Activated T-helper 1 cell treated with anti-CD3 and anti-CD28 coated beads, Interleukin-12 subunit alpha, Interleukin-12 subunit beta, Interleukin-2, Interleukin-4 antibody, amounts not matched to agents 30 ng/mL and 10 ng/mL and 1 ng/mL, durations not matched to agents 14 hours and 24 hours and 36 hours (primary cell): ENCODE results near the gene ANKRD12. TPM values are rescaled to one million over a fixed set of nuclear protein-coding genes. Genes with fewer than 3 reads are reported as not detected.

Experiments used
- DNase-seq: peaks from one replicate; pipeline ENCODE4 v3.0.0; 2021; ENCODE audit warnings: low spot score
- H3K27ac Mint-ChIP-seq: one replicate; pipeline ENCODE4 v1.8.0; 2021; ENCODE audit warnings: mild to moderate bottlenecking, mixed read lengths
- H3K27me3 Mint-ChIP-seq: one replicate; pipeline ENCODE4 v1.8.0; 2022; ENCODE audit warnings: mild to moderate bottlenecking, moderate library complexity, mixed read lengths; ENCODE audit not compliant: insufficient read depth
- H3K36me3 Mint-ChIP-seq: one replicate; pipeline ENCODE4 v1.8.0; 2021; ENCODE audit warnings: low read depth, mixed read lengths
- H3K4me1 Mint-ChIP-seq: one replicate; pipeline ENCODE4 v1.8.0; 2021; ENCODE audit warnings: low read depth, mixed read lengths
- H3K4me3 Mint-ChIP-seq: one replicate; pipeline ENCODE4 v1.8.0; 2021; ENCODE audit warnings: mild to moderate bottlenecking, moderate library complexity, mixed read lengths
- H3K9me3 Mint-ChIP-seq: one replicate; pipeline ENCODE4 v1.8.0; 2021; ENCODE audit warnings: mixed read lengths
- intact Hi-C: fragments of 100-400 bp; cut with micrococcal nuclease; formaldehyde crosslinking; loops from one replicate; pipeline ENCODE4 v1.15.1; 2024
- total RNA-seq: library from RNA; stranded (reverse); gene quantifications from 2 replicates; pipeline ENCODE4 v1.2.3, GENCODE V29; 2022

Gene ANKRD12
- total RNA-seq, 1 donor from 2014 or later: 61.3 TPM

GRCh38 chr18:9097349-9097748 is 39.2 kb upstream of the ANKRD12 start:
- Mint-ChIP-seq H3K4me3 (peak overlapping the region; percentile 67), H3K27me3 (no peaks in the 10 kb centered on the region), H3K4me1 (peaks cover 68% of the 10 kb centered on the region), H3K27ac (peak overlapping the region; percentile 97), H3K9me3 (no peaks in the 10 kb centered on the region), H3K36me3 (peaks cover 7% of the 10 kb centered on the region)
- intact Hi-C loops: no loop called here
- DNase-seq: no peak

- no peaks in the 10 kb centered on the region for H3K27me3 Mint-ChIP-seq
- peaks cover 60% of the 10 kb centered on the region for H3K4me1 Mint-ChIP-seq
- peaks cover 34% of the 10 kb centered on the region for H3K36me3 Mint-ChIP-seq
- peak overlapping the region; percentile 73 for H3K27ac Mint-ChIP-seq
- no peaks in the 10 kb centered on the region for H3K9me3 Mint-ChIP-seq
- intact Hi-C loops: loop anchor here (1.0 to 5.0 kb wide), 2 partner anchors 9 to 812 kb away; partner anchors contain the start of gene VAPA
- no peak for DNase-seq
- peak overlapping the region; percentile 48 for H3K4me3 Mint-ChIP-seq
Measured at GRCh38 chr18:9100796-9101195, 35.8 kb upstream of the ANKRD12 start.

- H3K27me3 Mint-ChIP-seq: no peaks in the 10 kb centered on the region
- H3K27ac Mint-ChIP-seq: peak overlapping the region; percentile 98
- H3K4me1 Mint-ChIP-seq: peaks cover 63% of the 10 kb centered on the region
- H3K36me3 Mint-ChIP-seq: peaks cover 43% of the 10 kb centered on the region
- DNase-seq: no peak
- no peaks in the 10 kb centered on the region for H3K9me3 Mint-ChIP-seq
- H3K4me3 Mint-ChIP-seq: peak overlapping the region; percentile 95
- intact Hi-C loops: loop anchor here (1.0 to 5.0 kb wide), 7 partner anchors 8 to 810 kb away; partner anchors contain the start of genes ANKRD12 and VAPA
Measured at GRCh38 chr18:9101730-9102507, 34.7 kb upstream of the ANKRD12 start.

GRCh38 chr18:9102508-9103375 is 33.8 kb upstream of the ANKRD12 start, which contains the start of gene NDUFV2:
Gene NDUFV2 (plus strand): TSS chr18:9102699. CDS start chr18:9102744, 45 bp downstream.
- Mint-ChIP-seq H3K36me3 (peaks cover 47% of the 10 kb centered on the region), H3K4me1 (peaks cover 63% of the 10 kb centered on the region), H3K27me3 (no peaks in the 10 kb centered on the region), H3K4me3 (peak within 1 kb of the TSS; percentile 95), H3K9me3 (no peaks in the 10 kb centered on the region), H3K27ac (peak within 1 kb of the TSS; percentile 98)
- DNase-seq: peak; percentile 98
- intact Hi-C loops: loop anchor here (1.0 to 5.0 kb wide), 6 partner anchors 8 to 810 kb away; partner anchors contain the start of genes ANKRD12 and VAPA

- Mint-ChIP-seq H3K36me3 (peaks cover 50% of the 10 kb centered on the region), H3K4me1 (peaks cover 67% of the 10 kb centered on the region), H3K27me3 (no peaks in the 10 kb centered on the region), H3K4me3 (peak overlapping the region; percentile 95), H3K27ac (peak overlapping the region; percentile 98), H3K9me3 (no peaks in the 10 kb centered on the region)
- intact Hi-C loops: loop anchor here (5.0 kb wide), 1 partner anchor 809 kb away; the partner anchor contains the start of gene VAPA
- no peak for DNase-seq
Measured at GRCh38 chr18:9103376-9103873, 33.2 kb upstream of the ANKRD12 start.

GRCh38 chr18:9104244-9104901 is 32.2 kb upstream of the ANKRD12 start:
- Mint-ChIP-seq H3K27ac (peak overlapping the region; percentile 98), H3K36me3 (peaks cover 52% of the 10 kb centered on the region), H3K27me3 (no peaks in the 10 kb centered on the region), H3K9me3 (no peaks in the 10 kb centered on the region), H3K4me3 (peak overlapping the region; percentile 95), H3K4me1 (peaks cover 75% of the 10 kb centered on the region)
- intact Hi-C loops: loop anchor here (5.0 kb wide), 1 partner anchor 808 kb away; the partner anchor contains the start of gene VAPA
- no peak for DNase-seq

- Mint-ChIP-seq H3K27me3 (no peaks in the 10 kb centered on the region), H3K27ac (peak overlapping the region; percentile 98), H3K4me1 (peaks cover 80% of the 10 kb centered on the region), H3K36me3 (peaks cover 57% of the 10 kb centered on the region), H3K9me3 (no peaks in the 10 kb centered on the region), H3K4me3 (peak overlapping the region; percentile 95)
- intact Hi-C loops: no loop called here
- no peak for DNase-seq
Measured at GRCh38 chr18:9105420-9105819, 31.2 kb upstream of the ANKRD12 start.

GRCh38 chr18:9106094-9106493 is 30.5 kb upstream of the ANKRD12 start:
- peak overlapping the region; percentile 98 for H3K27ac Mint-ChIP-seq
- H3K9me3 Mint-ChIP-seq: no peaks in the 10 kb centered on the region
- H3K27me3 Mint-ChIP-seq: no peaks in the 10 kb centered on the region
- intact Hi-C loops: no loop called here
- H3K36me3 Mint-ChIP-seq: peaks cover 57% of the 10 kb centered on the region
- peak overlapping the region; percentile 95 for H3K4me3 Mint-ChIP-seq
- no peak for DNase-seq
- H3K4me1 Mint-ChIP-seq: peaks cover 81% of the 10 kb centered on the region

- H3K27ac Mint-ChIP-seq: peak overlapping the region; percentile 80
- peak overlapping the region; percentile 95 for H3K4me3 Mint-ChIP-seq
- H3K9me3 Mint-ChIP-seq: no peaks in the 10 kb centered on the region
- intact Hi-C loops: no loop called here
- peaks cover 60% of the 10 kb centered on the region for H3K36me3 Mint-ChIP-seq
- H3K4me1 Mint-ChIP-seq: peaks cover 78% of the 10 kb centered on the region
- no peaks in the 10 kb centered on the region for H3K27me3 Mint-ChIP-seq
- no peak for DNase-seq
Measured at GRCh38 chr18:9106800-9107584, 29.6 kb upstream of the ANKRD12 start.

- peak overlapping the region; percentile 88 for H3K27ac Mint-ChIP-seq
- no peaks in the 10 kb centered on the region for H3K9me3 Mint-ChIP-seq
- intact Hi-C loops: loop anchor here (1.0 kb wide), 1 partner anchor 8 kb away; no protein-coding TSS in a partner anchor
- peaks cover 59% of the 10 kb centered on the region for H3K36me3 Mint-ChIP-seq
- no peak for DNase-seq
- peak overlapping the region; percentile 73 for H3K4me3 Mint-ChIP-seq
- peaks cover 86% of the 10 kb centered on the region for H3K4me1 Mint-ChIP-seq
- no peaks in the 10 kb centered on the region for H3K27me3 Mint-ChIP-seq
Measured at GRCh38 chr18:9108911-9109310, 27.7 kb upstream of the ANKRD12 start.

- peaks cover 83% of the 10 kb centered on the region for H3K4me1 Mint-ChIP-seq
- peak overlapping the region; percentile 88 for H3K27ac Mint-ChIP-seq
- no peaks in the 10 kb centered on the region for H3K27me3 Mint-ChIP-seq
- no peak for DNase-seq
- H3K36me3 Mint-ChIP-seq: peaks cover 55% of the 10 kb centered on the region
- intact Hi-C loops: loop anchor here (1.0 kb wide), 1 partner anchor 8 kb away; no protein-coding TSS in a partner anchor
- H3K9me3 Mint-ChIP-seq: no peaks in the 10 kb centered on the region
- peak overlapping the region; percentile 73 for H3K4me3 Mint-ChIP-seq
Measured at GRCh38 chr18:9109523-9109922, 27.1 kb upstream of the ANKRD12 start.
